NCI-H1694 (cell line): Measurements from ENCODE around the gene LUZP1.

Source experiments
- DNase-seq: peaks from one replicate; lab custom pipeline; 2025; lab: John Stamatoyannopoulos, UW

The LUZP1 gene

GRCh38 chr1:23152966-23153684, 15.5 kb downstream of the LUZP1 start:
- no peak for DNase-seq

GRCh38 chr1:23150742-23151141, 17.9 kb downstream of the LUZP1 start:
- no peak for DNase-seq

- DNase-seq = no peak
These were observed 18.5 kb downstream of the LUZP1 start for GRCh38 chr1:23150125-23150524.

GRCh38 chr1:23149114-23149513, 19.5 kb downstream of the LUZP1 start:
- no peak for DNase-seq

GRCh38 chr1:23148084-23148483, 20.6 kb downstream of the LUZP1 start:
- no peak for DNase-seq

- DNase-seq = no peak
These were observed 27.6 kb downstream of the LUZP1 start for GRCh38 chr1:23140940-23141596.

GRCh38 chr1:23135268-23135667, 33.4 kb downstream of the LUZP1 start:
- no peak for DNase-seq

GRCh38 chr1:23134055-23134454, 34.6 kb downstream of the LUZP1 start:
- DNase-seq = no peak

- DNase-seq = no peak
These were observed 35.1 kb downstream of the LUZP1 start for GRCh38 chr1:23133587-23133986.

- DNase-seq = no peak
These were observed 36.6 kb downstream of the LUZP1 start for GRCh38 chr1:23132033-23132432.

- DNase-seq = no peak
These were observed 38.8 kb downstream of the LUZP1 start for GRCh38 chr1:23129846-23130245.

- no peak for DNase-seq
These were observed 41.9 kb downstream of the LUZP1 start for GRCh38 chr1:23126801-23127200.

- DNase-seq = no peak
These were observed 42.5 kb downstream of the LUZP1 start for GRCh38 chr1:23126200-23126599.

- DNase-seq = no peak
These were observed 43.2 kb downstream of the LUZP1 start for GRCh38 chr1:23125489-23125888.

- no peak for DNase-seq
These were observed 44.2 kb downstream of the LUZP1 start for GRCh38 chr1:23124259-23125026.

GRCh38 chr1:23123528-23123927, 45.1 kb downstream of the LUZP1 start:
- DNase-seq = no peak

GRCh38 chr1:23122796-23123195, 45.9 kb downstream of the LUZP1 start:
- DNase-seq = no peak

GRCh38 chr1:23122023-23122748, 46.5 kb downstream of the LUZP1 start:
- no peak for DNase-seq

GRCh38 chr1:23120383-23120782, 48.3 kb downstream of the LUZP1 start:
- DNase-seq = no peak

GRCh38 chr1:23118957-23119792, 49.5 kb downstream of the LUZP1 start:
- no peak for DNase-seq

- no peak for DNase-seq
These were observed 50.2 kb downstream of the LUZP1 start for GRCh38 chr1:23118407-23118806.
